Naive B cell (primary cell): Measurements from ENCODE around the gene DACT1. TPM values are rescaled to one million over a fixed set of nuclear protein-coding genes. Genes with fewer than 3 reads are reported as not detected.
A peak's percentile ranks its signal among the peaks of the same experiment; 100 is the strongest.
"Not testable (repeated sequence)": the region's sequence is repeated elsewhere in the genome, so short reads cannot be mapped to it uniquely, and the experiment has no call there.

ENCODE experiments used
- ATAC-seq, 2 donors: fragments of 150-1000 bp; cut with Tn5 transposase; 2 replicates each; pipeline ENCODE4 v1.10.0; 2021; ENCODE audit warnings: low read depth in 2 of 2, mild to moderate bottlenecking in 2 of 2, moderate library complexity in 2 of 2
- DNase-seq: peaks from one replicate; pipeline ENCODE4 v3.0.0; 2022
- H3K27ac Mint-ChIP-seq, 6 donors: one replicate each; pipeline ENCODE4 v1.8.0; 2020 to 2022; ENCODE audit warnings: mild to moderate bottlenecking in 6 of 6, mixed read lengths in 6 of 6, moderate library complexity in 5 of 6, inconsistent platforms in 2 of 6
- H3K27me3 Mint-ChIP-seq, 3 donors: one replicate each; pipeline ENCODE4 v1.8.0; 2021 to 2022; ENCODE audit warnings: mixed read lengths in 3 of 3, mild to moderate bottlenecking in 1 of 3
- H3K36me3 Mint-ChIP-seq, 2 donors: one replicate each; pipeline ENCODE4 v1.8.0; 2020 to 2022; ENCODE audit warnings: mixed read lengths in 2 of 2, inconsistent platforms in 1 of 2, mild to moderate bottlenecking in 1 of 2
- H3K4me1 Mint-ChIP-seq, 3 donors: one replicate each; pipeline ENCODE4 v1.8.0; 2020 to 2022; ENCODE audit warnings: mixed read lengths in 3 of 3, inconsistent platforms in 1 of 3, mild to moderate bottlenecking in 1 of 3, moderate library complexity in 1 of 3
- H3K4me3 Mint-ChIP-seq, 8 donors: one replicate each; pipeline ENCODE4 v1.8.0; 2020 to 2022; ENCODE audit warnings: mild to moderate bottlenecking in 8 of 8, mixed read lengths in 8 of 8, moderate library complexity in 8 of 8, inconsistent platforms in 2 of 8
- H3K9me3 Mint-ChIP-seq, 7 donors: one replicate each; pipeline ENCODE4 v1.8.0; 2020 to 2022; ENCODE audit warnings: mixed read lengths in 7 of 7, mild to moderate bottlenecking in 5 of 7, inconsistent platforms in 2 of 7, moderate library complexity in 1 of 7
- polyA plus RNA-seq, 6 donors: library from polyadenylated mRNA; unstranded; fragments of 300-500 nt; fragmentation: Illumina TruSeq; gene quantifications; one replicate each; pipeline ENCODE4 v1.2.3, GENCODE V29; 2021; ENCODE audit warnings: low read depth in 6 of 6

DACT1 gene, protein sequence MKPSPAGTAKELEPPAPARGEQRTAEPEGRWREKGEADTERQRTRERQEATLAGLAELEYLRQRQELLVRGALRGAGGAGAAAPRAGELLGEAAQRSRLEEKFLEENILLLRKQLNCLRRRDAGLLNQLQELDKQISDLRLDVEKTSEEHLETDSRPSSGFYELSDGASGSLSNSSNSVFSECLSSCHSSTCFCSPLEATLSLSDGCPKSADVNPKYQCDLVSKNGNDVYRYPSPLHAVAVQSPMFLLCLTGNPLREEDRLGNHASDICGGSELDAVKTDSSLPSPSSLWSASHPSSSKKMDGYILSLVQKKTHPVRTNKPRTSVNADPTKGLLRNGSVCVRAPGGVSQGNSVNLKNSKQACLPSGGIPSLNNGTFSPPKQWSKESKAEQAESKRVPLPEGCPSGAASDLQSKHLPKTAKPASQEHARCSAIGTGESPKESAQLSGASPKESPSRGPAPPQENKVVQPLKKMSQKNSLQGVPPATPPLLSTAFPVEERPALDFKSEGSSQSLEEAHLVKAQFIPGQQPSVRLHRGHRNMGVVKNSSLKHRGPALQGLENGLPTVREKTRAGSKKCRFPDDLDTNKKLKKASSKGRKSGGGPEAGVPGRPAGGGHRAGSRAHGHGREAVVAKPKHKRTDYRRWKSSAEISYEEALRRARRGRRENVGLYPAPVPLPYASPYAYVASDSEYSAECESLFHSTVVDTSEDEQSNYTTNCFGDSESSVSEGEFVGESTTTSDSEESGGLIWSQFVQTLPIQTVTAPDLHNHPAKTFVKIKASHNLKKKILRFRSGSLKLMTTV
- polyA plus RNA-seq = 1 to 10 TPM in 5 of 6 donors, under 1 TPM in 1; 0.24 to 4.5 (median 2.8) TPM

DNA sequence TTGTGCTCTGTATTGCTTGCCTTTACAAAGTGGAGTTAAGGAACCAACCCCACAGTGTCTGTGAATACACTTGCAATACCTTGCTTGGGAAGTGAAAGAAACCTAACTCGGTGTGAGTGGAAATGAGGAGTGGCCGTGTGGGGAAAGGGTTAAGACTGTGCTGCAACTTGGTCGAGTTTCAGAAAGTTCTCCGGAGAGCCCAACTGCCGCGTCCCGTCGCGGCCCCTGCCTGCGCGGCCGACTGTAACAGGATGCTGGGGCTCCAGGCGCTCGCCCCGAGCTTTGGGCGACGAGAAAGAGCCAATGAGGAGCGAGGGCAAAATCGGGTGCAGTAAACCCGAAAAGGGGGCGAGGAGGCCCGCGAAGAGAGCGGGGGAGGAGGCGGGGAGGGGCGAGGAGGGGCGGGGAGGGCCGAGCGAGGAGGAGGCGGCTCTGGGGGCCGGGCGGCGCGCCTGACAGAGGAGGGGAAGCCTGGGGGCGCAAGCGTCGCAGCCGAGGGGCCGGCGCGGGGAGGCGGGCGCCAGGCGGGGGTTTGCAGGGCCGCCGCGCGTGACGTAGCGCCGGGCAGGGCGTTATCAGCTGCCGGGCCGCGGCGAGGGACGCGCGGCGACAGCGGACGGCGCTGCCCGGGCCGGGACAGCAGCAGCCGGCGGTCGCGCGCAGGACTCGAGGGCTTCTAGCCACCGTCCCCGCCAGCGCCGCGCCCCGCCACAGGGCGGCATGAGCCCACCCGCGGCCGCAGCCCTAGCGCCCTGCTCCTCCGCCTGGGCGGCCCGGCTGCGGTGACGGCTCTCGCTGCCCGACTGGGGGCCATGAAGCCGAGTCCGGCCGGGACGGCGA, at the start of gene DACT1:
Gene DACT1 (plus strand): TSS at position 572 of the 840 bp plus-strand sequence. CDS start 241 bp downstream, at position 813.
- Mint-ChIP-seq H3K27ac (peak within 1 kb of the TSS; percentile 83 to 96 (median 90)), H3K4me1 (peaks cover 39 to 50% (median 39%) of the 10 kb centered on the region in 3 donors), H3K27me3 (no peaks in the 10 kb centered on the region), H3K4me3 (peak within 1 kb of the TSS; percentile 93 to 99 (median 96)), H3K9me3 (no peaks in the 10 kb centered on the region), H3K36me3 (no peaks in the 10 kb centered on the region)
- DNase-seq (peak; percentile 76), ATAC-seq (peak; percentile 69 to 71)

DNA sequence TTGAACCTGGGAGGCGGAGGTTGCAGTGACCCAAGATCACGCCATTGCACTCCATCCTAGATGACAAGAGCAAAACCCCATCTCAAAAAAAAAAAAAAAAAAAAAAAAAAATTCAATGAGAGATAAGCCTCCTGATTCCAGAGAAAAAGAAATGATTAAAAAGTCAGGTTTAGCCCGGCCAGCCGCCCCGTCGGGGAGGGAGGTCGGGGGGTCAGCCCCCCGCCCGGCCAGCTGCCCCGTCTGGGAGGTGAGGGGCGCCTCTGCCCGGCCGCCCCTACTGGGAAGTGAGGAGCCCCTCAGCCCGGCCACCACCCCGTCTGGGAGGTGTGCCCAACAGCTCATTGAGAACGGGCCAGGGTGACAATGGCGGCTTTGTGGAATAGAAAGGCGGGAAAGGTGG, 49.4 kb upstream of the DACT1 start:
- H3K27ac Mint-ChIP-seq, H3K9me3 Mint-ChIP-seq, H3K4me3 Mint-ChIP-seq, H3K4me1 Mint-ChIP-seq, DNase-seq, H3K36me3 Mint-ChIP-seq, ATAC-seq: not testable (repeated sequence)
- peaks cover 0 to 10% (median 0%) of the 10 kb centered on the region in 3 donors for H3K27me3 Mint-ChIP-seq

DNA sequence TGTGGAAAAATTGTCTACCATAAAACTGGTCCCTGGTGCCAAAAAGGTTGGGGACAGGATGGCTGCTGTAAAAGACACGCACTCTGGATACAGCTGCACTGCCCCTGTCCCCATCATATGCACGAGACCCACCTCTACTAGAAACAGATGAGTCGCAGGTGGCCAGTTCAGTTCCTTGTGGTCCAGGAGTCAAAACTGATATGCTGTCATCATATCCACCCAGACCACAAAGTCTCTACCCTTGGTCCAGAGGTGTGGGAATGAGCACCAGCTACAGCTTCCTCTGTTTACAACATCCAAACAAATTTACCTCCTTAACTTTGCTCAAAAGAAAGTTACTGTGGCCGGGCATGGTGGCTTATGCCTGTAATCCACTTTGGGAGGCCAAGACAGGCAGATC, 43.8 kb upstream of the DACT1 start:
- Mint-ChIP-seq H3K9me3 (peaks cover 0 to 3% (median 0%) of the 10 kb centered on the region in 7 donors), H3K27ac (no peak overlapping the region), H3K36me3 (no peaks in the 10 kb centered on the region), H3K4me3 (peak overlapping the region in 1 of 8 donors; percentile 30), H3K4me1 (no peaks in the 10 kb centered on the region), H3K27me3 (peaks cover 0 to 10% (median 0%) of the 10 kb centered on the region in 3 donors)
- ATAC-seq (no peak), DNase-seq (no peak)

DNA sequence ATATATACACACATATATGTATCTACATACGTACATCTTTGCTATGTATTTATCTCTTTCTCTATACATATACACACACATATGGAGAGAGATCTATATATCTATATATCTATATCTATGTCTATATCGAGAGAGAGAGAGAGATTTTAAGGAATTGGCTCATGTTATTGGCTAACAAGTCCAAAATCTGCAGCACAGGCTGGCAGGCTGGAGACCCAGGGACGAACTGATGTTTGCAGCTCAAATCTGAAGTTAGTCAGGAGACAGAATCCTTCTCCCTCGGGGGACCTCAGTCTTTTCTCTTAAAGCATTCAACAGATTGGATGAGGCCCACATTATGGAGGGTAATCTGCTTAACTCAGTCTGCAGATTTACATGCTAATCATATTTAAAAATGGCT, 40.7 kb upstream of the DACT1 start:
- ATAC-seq = no peak
- Mint-ChIP-seq H3K4me1 (no peaks in the 10 kb centered on the region), H3K36me3 (no peaks in the 10 kb centered on the region), H3K9me3 (no peaks in the 10 kb centered on the region), H3K27me3 (no peaks in the 10 kb centered on the region), H3K4me3 (no peak overlapping the region), H3K27ac (no peak overlapping the region)
- no peak for DNase-seq

DNA sequence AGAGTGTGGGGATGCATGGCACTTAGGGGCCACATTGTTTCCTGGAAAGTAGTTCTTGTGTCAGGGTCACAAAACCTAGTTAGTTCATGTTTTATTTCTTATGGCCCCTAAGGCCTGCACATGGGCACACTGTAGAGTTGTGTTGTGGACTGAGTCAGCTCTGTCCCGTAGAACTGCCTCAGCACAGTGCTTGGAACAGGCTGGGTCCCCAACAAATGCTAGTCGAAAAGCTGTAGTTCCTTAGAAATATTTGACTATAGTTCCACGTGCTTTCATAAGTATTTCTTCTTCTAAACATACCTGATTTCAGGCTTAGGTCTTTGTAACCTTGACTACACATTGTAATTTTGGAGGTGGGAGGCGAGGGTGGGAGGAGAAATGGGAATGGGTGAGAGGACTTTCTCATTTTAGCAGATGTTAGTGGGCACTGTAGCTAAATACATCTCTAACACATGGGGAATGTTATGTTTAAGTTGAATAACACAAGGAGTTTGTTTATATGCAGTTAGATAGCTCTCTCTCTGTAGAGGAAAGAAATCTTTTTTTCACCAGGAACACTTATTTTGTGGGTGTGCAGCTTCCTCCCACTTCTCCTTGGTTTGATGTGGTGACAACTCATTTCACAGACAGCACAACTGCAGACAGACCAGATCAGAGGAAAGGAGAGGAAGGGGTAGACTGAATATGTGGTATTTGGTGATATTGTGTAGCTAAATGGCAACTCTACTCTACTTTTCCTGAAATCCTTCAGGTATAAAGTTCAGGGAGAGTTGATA, 39.5 kb upstream of the DACT1 start:
- no peaks in the 10 kb centered on the region for H3K27me3 Mint-ChIP-seq
- H3K4me1 Mint-ChIP-seq = no peaks in the 10 kb centered on the region

DNA sequence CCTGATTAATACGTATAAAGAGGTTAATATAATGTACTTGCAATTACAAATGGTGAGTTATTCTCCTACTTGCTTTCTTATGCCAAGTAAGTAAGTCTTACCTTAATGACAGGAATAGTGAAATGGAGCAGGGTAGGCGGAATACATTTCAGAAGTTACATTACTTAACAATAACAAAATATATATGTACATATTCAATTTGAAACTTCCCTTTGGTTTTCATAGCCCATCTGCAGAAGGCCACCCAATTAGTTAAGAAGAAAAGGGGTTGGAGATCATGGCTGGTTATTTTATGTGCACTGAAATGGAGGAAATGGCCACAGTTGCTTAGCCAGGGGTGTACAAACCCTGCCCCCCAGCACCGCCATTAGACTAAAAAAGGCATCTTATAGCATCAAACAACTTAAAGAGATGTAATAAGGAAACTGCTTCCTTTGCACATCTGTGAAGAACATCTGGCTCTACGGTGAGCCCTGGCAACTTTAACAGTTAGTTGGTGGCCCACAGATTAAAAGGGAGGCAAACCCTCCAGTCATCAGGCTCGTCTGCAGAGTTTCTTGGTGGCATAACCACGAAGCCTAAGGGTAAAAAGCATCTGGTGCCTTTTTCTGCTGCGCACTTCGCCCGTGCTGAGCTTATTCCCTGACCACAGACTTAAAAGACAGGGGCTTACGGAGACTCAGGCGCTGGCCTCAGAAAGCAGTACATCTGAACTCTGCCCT, 38.8 kb upstream of the DACT1 start:
- DNase-seq (no peak), ATAC-seq (no peak)
- Mint-ChIP-seq H3K27me3 (no peaks in the 10 kb centered on the region), H3K36me3 (no peaks in the 10 kb centered on the region), H3K27ac (no peak overlapping the region), H3K4me1 (no peaks in the 10 kb centered on the region), H3K9me3 (no peaks in the 10 kb centered on the region), H3K4me3 (no peak overlapping the region)

More for the DNA sequence above, 39.5 kb upstream of the DACT1 start:
- no peaks in the 10 kb centered on the region for H3K36me3 Mint-ChIP-seq
- DNase-seq = no peak
- H3K4me3 Mint-ChIP-seq = no peak overlapping the region
- no peak overlapping the region for H3K27ac Mint-ChIP-seq
- no peak for ATAC-seq
- no peaks in the 10 kb centered on the region for H3K9me3 Mint-ChIP-seq

DNA sequence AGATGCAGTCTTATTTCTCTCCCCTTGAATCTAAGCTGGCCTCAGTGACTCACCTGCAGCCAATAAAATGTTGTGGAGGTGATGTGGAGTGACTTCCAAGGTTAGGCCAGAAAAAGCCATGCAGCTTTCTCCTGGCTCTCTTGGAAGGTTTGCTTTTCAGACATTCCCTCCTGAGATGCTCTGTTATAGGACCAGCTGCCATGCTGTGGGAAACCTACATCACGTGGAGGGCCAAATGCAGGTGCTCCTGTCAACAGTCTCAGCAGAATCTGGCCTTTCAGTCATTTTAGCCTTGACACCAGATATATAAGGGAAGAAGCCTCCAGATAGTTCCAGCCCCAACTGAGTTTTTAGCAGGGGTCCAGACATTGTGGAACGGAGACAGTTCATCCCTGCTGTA, 38.1 kb upstream of the DACT1 start:
- ATAC-seq = no peak
- H3K27me3 Mint-ChIP-seq = no peaks in the 10 kb centered on the region
- no peaks in the 10 kb centered on the region for H3K36me3 Mint-ChIP-seq
- DNase-seq = no peak
- no peaks in the 10 kb centered on the region for H3K4me1 Mint-ChIP-seq
- no peak overlapping the region for H3K4me3 Mint-ChIP-seq
- H3K27ac Mint-ChIP-seq = no peak overlapping the region
- no peaks in the 10 kb centered on the region for H3K9me3 Mint-ChIP-seq

DNA sequence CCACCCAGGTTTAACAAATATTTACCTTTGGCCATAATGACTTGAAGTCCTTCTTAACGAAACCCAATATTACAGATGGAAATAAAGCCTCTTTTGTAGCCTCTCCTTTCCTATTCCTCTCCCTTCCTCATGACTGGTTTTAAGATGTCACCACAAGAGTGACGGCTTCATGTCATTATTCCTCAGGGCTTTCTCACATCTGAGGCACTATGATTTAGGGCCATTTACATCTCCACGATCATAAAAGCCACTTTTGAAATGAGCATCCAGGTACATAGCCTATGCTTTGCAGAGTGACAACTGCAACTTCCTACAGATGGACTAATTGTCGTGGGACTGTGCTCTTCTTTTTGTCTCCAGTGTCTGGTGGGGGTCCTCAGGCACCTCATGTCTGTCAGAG, 32.3 kb upstream of the DACT1 start:
- no peaks in the 10 kb centered on the region for H3K4me1 Mint-ChIP-seq
- DNase-seq (no peak), ATAC-seq (no peak)
- peak overlapping the region in 1 of 6 donors; percentile 41 for H3K27ac Mint-ChIP-seq
- no peak overlapping the region for H3K4me3 Mint-ChIP-seq
- no peaks in the 10 kb centered on the region for H3K9me3 Mint-ChIP-seq
- no peaks in the 10 kb centered on the region for H3K27me3 Mint-ChIP-seq
- no peaks in the 10 kb centered on the region for H3K36me3 Mint-ChIP-seq

DNA sequence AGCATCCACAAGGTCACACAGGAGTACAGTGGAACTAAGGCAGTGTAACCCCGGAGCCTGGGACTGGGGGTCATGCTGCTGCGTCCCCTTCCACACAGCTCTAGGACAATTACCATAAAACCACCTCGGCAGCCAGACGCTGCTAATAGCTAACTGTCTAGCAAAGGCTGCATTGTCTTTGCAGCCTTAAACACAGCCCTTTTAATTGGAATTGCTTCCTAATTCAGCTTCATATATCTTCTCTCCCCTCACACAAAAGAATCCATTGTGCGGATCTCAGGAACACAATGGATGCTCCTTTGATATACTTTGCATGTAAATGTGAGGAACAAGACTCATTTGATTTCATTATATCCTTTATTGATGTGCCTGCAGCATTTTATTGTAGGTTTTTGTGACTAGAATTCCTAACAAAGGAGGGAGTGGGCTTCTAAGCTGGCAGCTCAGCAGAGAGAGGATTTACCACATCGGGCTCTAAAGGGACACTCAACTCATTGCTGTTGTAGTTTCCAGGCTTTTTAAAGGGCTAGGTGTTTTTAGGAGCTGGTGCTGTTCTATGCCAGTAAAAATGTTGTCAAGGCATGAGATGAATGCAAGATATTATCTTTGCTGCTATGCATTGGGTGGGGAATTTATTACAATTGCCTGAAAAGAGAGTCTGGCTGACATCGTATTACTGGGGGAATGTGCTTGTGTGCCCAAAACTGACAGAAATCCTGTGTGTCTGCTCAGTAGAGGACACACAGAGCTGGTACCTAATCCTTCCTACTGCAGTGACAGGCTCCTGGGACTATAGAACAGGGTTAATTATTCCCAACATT, 30.4 kb upstream of the DACT1 start:
- H3K4me3 Mint-ChIP-seq = no peak overlapping the region
- H3K27me3 Mint-ChIP-seq = peaks cover 0 to 3% (median 0%) of the 10 kb centered on the region in 3 donors
- no peak for DNase-seq
- no peaks in the 10 kb centered on the region for H3K36me3 Mint-ChIP-seq
- no peak for ATAC-seq
- no peaks in the 10 kb centered on the region for H3K4me1 Mint-ChIP-seq
- no peak overlapping the region for H3K27ac Mint-ChIP-seq
- H3K9me3 Mint-ChIP-seq = no peaks in the 10 kb centered on the region

DNA sequence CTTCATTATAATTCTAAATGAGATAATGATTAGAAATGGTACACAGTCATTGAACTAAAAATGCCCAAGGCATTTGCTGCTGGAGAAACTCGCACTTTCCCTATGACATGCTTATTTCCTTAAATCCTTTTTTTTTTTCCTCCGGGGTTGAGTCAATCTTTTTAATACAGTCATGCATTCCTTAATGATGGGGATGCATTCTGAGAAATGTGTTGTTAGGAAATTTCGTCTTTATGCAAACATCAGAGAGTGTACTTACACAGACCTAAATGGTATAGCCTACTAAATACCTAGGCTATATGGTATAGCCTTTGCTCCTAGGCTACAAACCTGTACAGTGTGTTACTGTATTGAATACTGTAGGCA, 29.8 kb upstream of the DACT1 start:
- no peaks in the 10 kb centered on the region for H3K9me3 Mint-ChIP-seq
- no peak for ATAC-seq

DNA sequence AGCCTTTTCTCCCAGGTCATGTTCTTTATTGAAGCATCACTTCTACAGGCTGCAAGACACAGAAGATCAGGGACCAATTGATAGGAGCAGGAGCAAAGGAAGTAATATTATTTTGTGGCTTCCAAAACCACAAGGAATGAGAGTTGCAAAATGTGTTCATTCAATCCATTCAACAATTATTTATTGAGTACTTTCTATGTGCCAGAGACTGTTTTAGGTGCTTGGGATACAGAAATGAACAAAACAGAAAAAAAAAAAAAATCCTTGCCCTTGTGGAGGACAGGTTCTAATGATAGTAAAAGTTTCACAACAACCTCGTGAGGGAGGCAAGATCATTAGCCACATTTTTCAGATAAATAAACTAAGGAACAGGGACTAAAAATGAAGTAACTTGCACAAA, 20.1 kb upstream of the DACT1 start:
- H3K4me3 Mint-ChIP-seq = no peak overlapping the region
- no peaks in the 10 kb centered on the region for H3K27me3 Mint-ChIP-seq
- no peak overlapping the region for H3K27ac Mint-ChIP-seq
- H3K4me1 Mint-ChIP-seq = no peaks in the 10 kb centered on the region
- H3K36me3 Mint-ChIP-seq = no peaks in the 10 kb centered on the region
- ATAC-seq (no peak), DNase-seq (no peak)
- no peaks in the 10 kb centered on the region for H3K9me3 Mint-ChIP-seq

More for the DNA sequence above, 29.8 kb upstream of the DACT1 start:
- Mint-ChIP-seq H3K27me3 (peaks cover 0 to 3% (median 0%) of the 10 kb centered on the region in 3 donors), H3K36me3 (no peaks in the 10 kb centered on the region), H3K4me1 (no peaks in the 10 kb centered on the region), H3K4me3 (no peak overlapping the region), H3K27ac (no peak overlapping the region)
- DNase-seq = no peak

DNA sequence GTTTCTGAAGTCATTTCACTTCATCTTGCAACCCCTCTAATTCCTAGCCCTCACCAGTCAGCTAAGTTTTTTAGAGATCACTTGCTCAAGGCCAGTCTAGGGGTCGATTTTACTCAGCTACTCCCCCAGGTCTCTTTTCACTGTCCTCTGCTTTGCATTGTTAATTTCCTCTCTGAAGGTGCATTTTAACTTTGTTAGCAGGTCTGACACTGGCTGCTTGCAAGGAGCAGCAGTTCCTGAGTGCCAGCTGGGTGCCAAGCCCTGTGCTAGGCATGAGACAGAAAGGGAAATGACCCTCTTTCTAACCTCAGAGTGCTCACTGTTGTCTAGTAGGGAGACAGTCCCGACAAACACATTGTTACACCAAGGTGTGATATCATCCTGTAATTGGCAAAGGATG, 17.8 kb upstream of the DACT1 start:
- Mint-ChIP-seq H3K4me3 (no peak overlapping the region), H3K36me3 (no peaks in the 10 kb centered on the region), H3K27ac (peak overlapping the region in 3 of 6 donors; percentile 22 to 70 (median 25)), H3K27me3 (no peaks in the 10 kb centered on the region), H3K4me1 (no peaks in the 10 kb centered on the region), H3K9me3 (no peaks in the 10 kb centered on the region)
- ATAC-seq (no peak), DNase-seq (no peak)
